ENCODE measurements around the gene PPP3CA.

PPP3CA gene

GRCh38 chr4:101119141-101119540, 228.2 kb downstream of the PPP3CA start:
- TF ChIP-seq, protein P1, sequence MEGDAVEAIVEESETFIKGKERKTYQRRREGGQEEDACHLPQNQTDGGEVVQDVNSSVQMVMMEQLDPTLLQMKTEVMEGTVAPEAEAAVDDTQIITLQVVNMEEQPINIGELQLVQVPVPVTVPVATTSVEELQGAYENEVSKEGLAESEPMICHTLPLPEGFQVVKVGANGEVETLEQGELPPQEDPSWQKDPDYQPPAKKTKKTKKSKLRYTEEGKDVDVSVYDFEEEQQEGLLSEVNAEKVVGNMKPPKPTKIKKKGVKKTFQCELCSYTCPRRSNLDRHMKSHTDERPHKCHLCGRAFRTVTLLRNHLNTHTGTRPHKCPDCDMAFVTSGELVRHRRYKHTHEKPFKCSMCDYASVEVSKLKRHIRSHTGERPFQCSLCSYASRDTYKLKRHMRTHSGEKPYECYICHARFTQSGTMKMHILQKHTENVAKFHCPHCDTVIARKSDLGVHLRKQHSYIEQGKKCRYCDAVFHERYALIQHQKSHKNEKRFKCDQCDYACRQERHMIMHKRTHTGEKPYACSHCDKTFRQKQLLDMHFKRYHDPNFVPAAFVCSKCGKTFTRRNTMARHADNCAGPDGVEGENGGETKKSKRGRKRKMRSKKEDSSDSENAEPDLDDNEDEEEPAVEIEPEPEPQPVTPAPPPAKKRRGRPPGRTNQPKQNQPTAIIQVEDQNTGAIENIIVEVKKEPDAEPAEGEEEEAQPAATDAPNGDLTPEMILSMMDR (conservative IDR thresholded peaks at IDR 0.05; ENCODE audit: low read depth, low read length) = no peak
- no peak for DNase-seq (ENCODE audit: low read depth)
- H3K4me3 ChIP-seq (ENCODE audit: low read depth, low read length) = no peak overlapping the region

GRCh38 chr4:101118617-101119016, 228.7 kb downstream of the PPP3CA start:
- H3K4me3 ChIP-seq (ENCODE audit: low read depth, low read length) = no peak overlapping the region
- no peak for DNase-seq (ENCODE audit: low read depth)
- TF ChIP-seq, protein P1 (conservative IDR thresholded peaks at IDR 0.05; ENCODE audit: low read depth, low read length) = no peak

DNA sequence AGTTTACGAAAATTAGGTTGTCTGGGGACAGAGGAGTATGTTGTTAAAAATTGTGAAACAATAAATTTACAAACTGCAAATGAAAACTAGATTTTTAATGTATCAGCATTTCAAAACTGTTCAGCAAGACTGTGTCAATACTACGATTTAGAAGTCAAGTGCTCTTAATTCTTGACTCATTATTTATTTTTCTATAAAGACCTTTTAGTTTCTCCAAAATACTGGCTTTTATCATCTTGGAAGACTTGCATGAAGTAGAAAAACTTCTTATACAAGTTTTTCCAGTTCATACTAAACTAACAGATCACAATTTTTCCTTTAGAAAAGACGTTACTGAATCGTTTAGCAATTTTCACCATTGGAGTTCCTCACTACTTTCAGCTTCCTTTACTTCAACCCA, 231.4 kb downstream of the PPP3CA start:
- no peak overlapping the region for H3K4me3 ChIP-seq (ENCODE audit: low read depth, low read length)
- TF ChIP-seq, protein P1 (conservative IDR thresholded peaks at IDR 0.05; ENCODE audit: low read depth, low read length) = no peak
- DNase-seq (ENCODE audit: low read depth) = no peak

- TF ChIP-seq, protein P1 (conservative IDR thresholded peaks at IDR 0.05; ENCODE audit: low read depth, low read length) = no peak
- peak; percentile 28 for DNase-seq (ENCODE audit: low read depth)
- H3K4me3 ChIP-seq (ENCODE audit: low read depth, low read length) = no peak overlapping the region
These were observed 232.4 kb downstream of the PPP3CA start for GRCh38 chr4:101114936-101115372.

- no peak overlapping the region for H3K4me3 ChIP-seq (ENCODE audit: low read depth, low read length)
- TF ChIP-seq, protein P1 (conservative IDR thresholded peaks at IDR 0.05; ENCODE audit: low read depth, low read length) = no peak
- no peak for DNase-seq (ENCODE audit: low read depth)
These were observed 242.8 kb downstream of the PPP3CA start for GRCh38 chr4:101104312-101105052.

- TF ChIP-seq, protein P1 (conservative IDR thresholded peaks at IDR 0.05; ENCODE audit: low read depth, low read length) = no peak
- H3K4me3 ChIP-seq (ENCODE audit: low read depth, low read length) = no peak overlapping the region
- DNase-seq (ENCODE audit: low read depth) = peak; percentile 27
These were observed 243.8 kb downstream of the PPP3CA start for GRCh38 chr4:101103381-101104142.

Data from choroid plexus epithelial cell (primary cell).